IMR-90 (cell line): ENCODE measurements around the gene MAST1. TPM values are rescaled to one million over a fixed set of nuclear protein-coding genes. Genes with fewer than 3 reads are reported as not detected.

Source experiments
- ATAC-seq: fragments of 200-7000 bp; cut with Tn5 transposase; 2 replicates; pipeline ENCODE4 v1.9.1; 2020; ENCODE audit warnings: low read depth, mild to moderate bottlenecking, moderate library complexity
- BruUV-seq: library from RNA; stranded (reverse); fragments of 400-500 nt; replicated peaks from 2 replicates; lab custom pipeline; 2021; lab: Mats Ljungman, UMichigan
- CTCF ChIA-PET: fragments of 300-600 bp; formaldehyde crosslinking; extraction: SDS; loops from one replicate; lab custom pipeline; 2021; ENCODE audit warnings: antibody characterized with exemption; lab: Yijun Ruan, JAX
- POLR2A ChIA-PET: fragments of 300-600 bp; sonication (Branson Sonifier 250); formaldehyde crosslinking; loops from one replicate; lab custom pipeline; 2022; ENCODE audit warnings: antibody characterized with exemption; ENCODE audit not compliant: unreplicated experiment; lab: Charles Lee
- DNase-seq: peaks from one replicate; pipeline ENCODE4 v3.0.0; 2013
- H2AFZ ChIP-seq: replicated peaks from 2 replicates; pipeline ENCODE3; 2013; ENCODE audit warnings: low read length, mild to moderate bottlenecking; ENCODE audit not compliant: poor library complexity
- H2AK5ac ChIP-seq: 2 replicates; pipeline ENCODE4 v1.6.1; 2013; ENCODE audit warnings: low read depth, low read length, inconsistent platforms
- H2AK9ac ChIP-seq: replicated peaks from 2 replicates; pipeline ENCODE3; 2013; ENCODE audit warnings: mild to moderate bottlenecking, low read depth, low read length, moderate library complexity; ENCODE audit not compliant: poor library complexity
- H2BK120ac ChIP-seq: 2 replicates; pipeline ENCODE4 v1.6.1; 2013; ENCODE audit warnings: low read depth, low read length, inconsistent platforms
- H2BK15ac ChIP-seq: 3 replicates; pipeline ENCODE4 v1.6.1; 2013; ENCODE audit warnings: low read depth, low read length, inconsistent platforms
- H2BK20ac ChIP-seq: 2 replicates; pipeline ENCODE4 v1.6.1; 2013; ENCODE audit warnings: low read depth, mild to moderate bottlenecking, inconsistent platforms, low read length, moderate library complexity
- H2BK5ac ChIP-seq: 2 replicates; pipeline ENCODE4 v1.6.1; 2013; ENCODE audit warnings: mild to moderate bottlenecking, low read depth, low read length, inconsistent platforms; ENCODE audit not compliant: poor library complexity, severe bottlenecking
- H3K14ac ChIP-seq: replicated peaks from 2 replicates; pipeline ENCODE4 v1.6.1; 2013; ENCODE audit warnings: low read depth, low read length, inconsistent platforms
- H3K18ac ChIP-seq: 2 replicates; pipeline ENCODE4 v1.6.1; 2013; ENCODE audit warnings: low read depth, low read length, control low read depth
- H3K23ac ChIP-seq: 2 replicates; pipeline ENCODE4 v1.6.1; 2013; ENCODE audit warnings: low read depth, low read length, inconsistent platforms
- H3K27ac ChIP-seq: 2 replicates; pipeline ENCODE4 v1.5.1; 2013; ENCODE audit warnings: mild to moderate bottlenecking, control low read depth, low read length; ENCODE audit not compliant: insufficient read depth
- H3K27me3 ChIP-seq: 2 replicates; pipeline ENCODE4 v1.6.1; 2013; ENCODE audit warnings: low read length; ENCODE audit not compliant: control insufficient read depth, insufficient read depth
- H3K36me3 ChIP-seq: 2 replicates; pipeline ENCODE4 v1.6.1; 2013; ENCODE audit warnings: low read length, mixed read lengths; ENCODE audit not compliant: control insufficient read depth, insufficient read depth
- H3K4ac ChIP-seq: 2 replicates; pipeline ENCODE4 v1.6.1; 2013; ENCODE audit warnings: low read depth, low read length, inconsistent platforms
- H3K4me1 ChIP-seq: 2 replicates; pipeline ENCODE4 v1.6.1; 2013; ENCODE audit warnings: low read length, mixed read lengths; ENCODE audit not compliant: control insufficient read depth, insufficient read depth
- H3K4me2 ChIP-seq: 2 replicates; pipeline ENCODE4 v1.6.1; 2013; ENCODE audit warnings: low read depth, mild to moderate bottlenecking, control low read depth, low read length, moderate library complexity
- H3K4me3 ChIP-seq: 2 replicates; pipeline ENCODE4 v1.5.1; 2013; ENCODE audit warnings: low read depth, mild to moderate bottlenecking, control low read depth, low read length, moderate library complexity; ENCODE audit not compliant: insufficient read depth
- H3K56ac ChIP-seq: 2 replicates; pipeline ENCODE4 v1.6.1; 2013; ENCODE audit warnings: low read length, inconsistent platforms; ENCODE audit not compliant: insufficient read depth; ENCODE audit errors: extremely low read depth
- H3K79me1 ChIP-seq, 2 experiments: 2 replicates each; pipeline ENCODE4 v1.6.1; 2013; ENCODE audit warnings: low read length in 2 of 2, inconsistent platforms in 1 of 2, low read depth in 1 of 2
- H3K9ac ChIP-seq: 2 replicates; pipeline ENCODE4 v1.6.1; 2013; ENCODE audit warnings: low read depth, low read length, control low read depth
- H3K9me1 ChIP-seq: 2 replicates; pipeline ENCODE4 v1.6.1; 2013; ENCODE audit warnings: low read length, inconsistent platforms; ENCODE audit not compliant: insufficient read depth
- H3K9me3 ChIP-seq: 2 replicates; pipeline ENCODE4 v1.6.1; 2013; ENCODE audit warnings: low read length; ENCODE audit not compliant: control insufficient read depth, insufficient read depth
- H4K20me1 ChIP-seq: 2 replicates; pipeline ENCODE4 v1.6.1; 2013; ENCODE audit warnings: low read length, inconsistent platforms; ENCODE audit not compliant: insufficient read depth
- H4K5ac ChIP-seq: 2 replicates; pipeline ENCODE4 v1.6.1; 2013; ENCODE audit warnings: mild to moderate bottlenecking, low read depth, low read length, control low read depth
- H4K8ac ChIP-seq, 2 experiments: 2 replicates each; pipeline ENCODE4 v1.6.1; 2013; ENCODE audit warnings: low read depth in 2 of 2, low read length in 2 of 2, control low read depth in 1 of 2, inconsistent platforms in 1 of 2
- H4K91ac ChIP-seq: 2 replicates; pipeline ENCODE4 v1.6.1; 2013; ENCODE audit warnings: low read depth, low read length, inconsistent platforms; ENCODE audit not compliant: insufficient read depth
- BHLHE40 ChIP-seq: fragments of 150-350 bp; IDR thresholded peaks from 2 replicates; pipeline ENCODE4 v1.6.1; 2016; ENCODE audit warnings: mild to moderate bottlenecking, low read depth, low read length
- CEBPB ChIP-seq: IDR thresholded peaks from 2 replicates; pipeline ENCODE4 v1.6.1; 2012; ENCODE audit warnings: low read depth, low read length, improper control_type of control experiment
- CHD1 ChIP-seq: IDR thresholded peaks from 2 replicates; pipeline ENCODE4 v1.6.1; 2012; ENCODE audit warnings: low read depth, low read length, improper control_type of control experiment
- MAFK ChIP-seq: IDR thresholded peaks from 2 replicates; pipeline ENCODE4 v1.6.1; 2012; ENCODE audit warnings: low read depth, low read length, improper control_type of control experiment
- MAZ ChIP-seq: IDR thresholded peaks from 2 replicates; pipeline ENCODE4 v1.6.1; 2012; ENCODE audit warnings: low read depth, mild to moderate bottlenecking, low read length, improper control_type of control experiment, moderate library complexity, borderline replicate concordance
- MXI1 ChIP-seq: IDR thresholded peaks from 2 replicates; pipeline ENCODE4 v1.6.1; 2012; ENCODE audit warnings: low read depth, mild to moderate bottlenecking, low read length, moderate library complexity, borderline replicate concordance
- NFE2L2 ChIP-seq: fragments of 150-350 bp; IDR thresholded peaks from 2 replicates; pipeline ENCODE4 v1.6.1; 2016; ENCODE audit warnings: low read depth, mild to moderate bottlenecking, low read length
- POLR2A ChIP-seq: IDR thresholded peaks from 2 replicates; pipeline ENCODE4 v1.6.1; 2012; ENCODE audit warnings: mild to moderate bottlenecking, low read depth, low read length
- RAD21 ChIP-seq: IDR thresholded peaks from 2 replicates; pipeline ENCODE4 v1.6.1; 2012; ENCODE audit warnings: low read length, improper control_type of control experiment
- RCOR1 ChIP-seq: IDR thresholded peaks from 2 replicates; pipeline ENCODE4 v1.6.1; 2012; ENCODE audit warnings: mild to moderate bottlenecking, low read length, improper control_type of control experiment; ENCODE audit not compliant: insufficient replicate concordance
- SMC3 ChIP-seq: fragments of 150-350 bp; IDR thresholded peaks from 2 replicates; pipeline ENCODE4 v1.6.1; 2016; ENCODE audit warnings: low read depth, mild to moderate bottlenecking, antibody characterized with exemption, low read length, moderate library complexity
- WGBS, 2 experiments: methylation state at CpG; one replicate each; pipeline versions ENCODE4 v1.1.5 to v1.1.7; 2013; ENCODE audit warnings: missing lambda C conversion rate in 2 of 2; ENCODE audit not compliant: insufficient read length in 1 of 2; ENCODE audit errors: extremely low coverage in 2 of 2; 5-methylcytosine and 5-hydroxymethylcytosine counted together
- dilution Hi-C: fragments of 300-500 bp; cut with HindIII; formaldehyde crosslinking; loops from one replicate; pipeline ENCODE4 v1.14.3; 2018; ENCODE audit warnings: low sequenced_read_pairs; ENCODE audit not compliant: unreplicated experiment
- in situ Hi-C: fragments of 300-500 bp; cut with MboI; formaldehyde crosslinking; loops from 3 replicates; pipeline ENCODE4 v1.14.3; 2019; ENCODE audit warnings: low sequenced_read_pairs, inconsistent platforms, mixed read lengths
- intact Hi-C: fragments of 100-400 bp; cut with micrococcal nuclease; formaldehyde crosslinking; loops from 2 replicates; pipeline ENCODE4 v1.10.0; 2022
- polyA plus RNA-seq, 3 experiments: library from polyadenylated mRNA; depleted of rRNA; stranded (reverse); fragments of >200 nt; gene quantifications; 2 replicates each; pipeline ENCODE4 v1.2.3, GENCODE V29; 2012; ENCODE audit warnings: low replicate concordance in 1 of 3
- total RNA-seq: library from RNA; depleted of rRNA; stranded (reverse); fragments of >200 nt; gene quantifications from 2 replicates; pipeline ENCODE4 v1.2.3, GENCODE V29; 2012
- TF ChIP-seq, protein P1 (sequence below): fragments of 150-350 bp; IDR thresholded peaks from 2 replicates; pipeline ENCODE4 v1.6.1; 2017; ENCODE audit warnings: mild to moderate bottlenecking, antibody characterized with exemption, low read length, low read depth
- TF ChIP-seq, protein P2 (sequence below): fragments of 150-350 bp; IDR thresholded peaks from 2 replicates; pipeline ENCODE4 v1.6.1; 2016; ENCODE audit warnings: low read depth, mild to moderate bottlenecking, low read length, moderate library complexity, borderline replicate concordance
- TF ChIP-seq, protein P3 (sequence below): conservative IDR thresholded peaks from 2 replicates; pipeline ENCODE4 v1.5.1; 2012; ENCODE audit warnings: mild to moderate bottlenecking, low read depth, low read length, improper control_type of control experiment

Gene MAST1
- total and polyA plus RNA-seq, 2 of the 4 experiments (the other 2 are of a cell fraction): 0.56 to 1.1 TPM

DNA sequence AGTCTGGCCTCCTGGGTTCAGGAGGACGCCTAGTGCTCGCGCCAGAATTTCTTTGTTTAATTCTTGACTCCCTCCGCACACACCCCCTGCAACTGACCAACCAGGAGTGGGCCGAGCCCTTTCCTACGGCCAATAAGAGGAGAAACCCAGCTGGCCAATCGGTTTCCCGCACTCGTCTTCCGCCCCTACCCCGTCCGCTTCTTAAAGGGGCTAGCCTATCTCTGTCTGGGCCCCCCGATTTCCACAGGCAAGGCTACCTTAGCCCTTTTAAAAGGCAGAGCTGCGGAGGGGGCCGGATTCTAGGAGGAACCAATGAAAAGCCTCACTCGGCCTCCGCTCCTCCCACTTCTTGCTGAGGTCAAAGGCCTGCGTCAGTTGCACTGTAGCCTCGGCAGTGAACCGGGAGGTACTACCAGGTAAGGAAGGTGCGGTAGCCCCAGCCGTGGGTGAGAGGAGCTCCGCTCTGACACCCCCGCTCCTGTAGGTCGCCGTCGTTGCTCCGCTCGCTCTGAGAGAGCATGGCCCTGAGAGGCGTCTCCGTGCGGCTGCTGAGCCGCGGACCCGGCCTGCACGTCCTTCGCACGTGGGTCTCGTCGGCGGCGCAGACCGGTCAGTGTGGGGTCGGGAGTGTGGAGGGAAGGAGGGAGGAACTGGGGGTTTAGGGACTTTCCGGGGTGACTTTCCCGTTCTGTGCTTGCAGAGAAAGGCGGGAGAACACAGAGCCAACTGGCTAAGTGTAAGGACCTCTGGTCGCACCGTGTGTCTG is 52.7 kb downstream of the MAST1 start, which contains the start of gene GCDH:
Gene GCDH, plus strand, starts transcription at position 374 of the 766 bp plus-strand sequence. Its CDS starts 145 bp downstream, at position 519.
- peak within 1 kb of the TSS; percentile 78 for H3K4me3 ChIP-seq
- H3K9me1 ChIP-seq: no peaks in the 10 kb centered on the region
- 0% methylated on average over 26 of the region's 49 CpGs; no CpG with 5 or more reads in 1 of the 2 experiments for WGBS, 2 experiments
- peaks cover 10% of the 10 kb centered on the region for H3K36me3 ChIP-seq
- H3K4me2 ChIP-seq: peak within 1 kb of the TSS; percentile 94
- BruUV-seq: no TSS peak
- peaks cover 10 to 12% of the 10 kb centered on the region in 2 experiments; a peak in 3 of 4 replicates for H3K79me1 ChIP-seq
- POLR2A ChIA-PET: no interaction called here
- dilution Hi-C loops (no loop called here), in situ Hi-C loops (no loop called here), intact Hi-C loops (loop anchor here (2.0 kb wide), 1 partner anchor 74 kb away; no protein-coding TSS in a partner anchor)
- H3K27ac ChIP-seq: peak within 1 kb of the TSS; percentile 3; the same call in 1 of the 2 replicates
- no peak within 1 kb of the TSS for H3K23ac ChIP-seq
- peak within 1 kb of the TSS; percentile 70 for H2AK9ac ChIP-seq
- peak within 1 kb of the TSS; percentile 98 for H2AFZ ChIP-seq
- ATAC-seq (peak; percentile 99), DNase-seq (peak; percentile 98)
- CTCF ChIA-PET: no interaction called here
- H3K9me3 ChIP-seq: no peaks in the 10 kb centered on the region
- no peak within 1 kb of the TSS for H2AK5ac ChIP-seq
- H2BK20ac ChIP-seq: no peak within 1 kb of the TSS
- H2BK5ac ChIP-seq: no peak within 1 kb of the TSS
- no peak within 1 kb of the TSS for H3K14ac ChIP-seq
- peaks cover 6% of the 10 kb centered on the region for H3K4me1 ChIP-seq
- no peak within 1 kb of the TSS for H4K91ac ChIP-seq
- H4K8ac ChIP-seq: peak within 1 kb of the TSS in 1 of 2 experiments; percentile 72; a peak in 1 of 4 replicates
- H4K20me1 ChIP-seq: no peaks in the 10 kb centered on the region
- H3K4ac ChIP-seq: no peak within 1 kb of the TSS
- no peak within 1 kb of the TSS for H3K56ac ChIP-seq
- H4K5ac ChIP-seq: no peak within 1 kb of the TSS
- peaks cover 21% of the 10 kb centered on the region for H3K27me3 ChIP-seq
- H3K18ac ChIP-seq: no peak within 1 kb of the TSS
- H3K9ac ChIP-seq: peak within 1 kb of the TSS; percentile 44
- H2BK120ac ChIP-seq: no peak within 1 kb of the TSS
- no peak within 1 kb of the TSS for H2BK15ac ChIP-seq
- TF ChIP-seq MXI1 (peak; percentile 96), CHD1 (no peak), BHLHE40 (peak; percentile 31; the same call in 1 of the 2 replicates), NFE2L2 (no peak), MAZ (peak; percentile 100), POLR2A (no peak), CEBPB (no peak), SMC3 (no peak), RCOR1 (no peak), RAD21 (no peak), MAFK (no peak)
- TF ChIP-seq, protein P1, sequence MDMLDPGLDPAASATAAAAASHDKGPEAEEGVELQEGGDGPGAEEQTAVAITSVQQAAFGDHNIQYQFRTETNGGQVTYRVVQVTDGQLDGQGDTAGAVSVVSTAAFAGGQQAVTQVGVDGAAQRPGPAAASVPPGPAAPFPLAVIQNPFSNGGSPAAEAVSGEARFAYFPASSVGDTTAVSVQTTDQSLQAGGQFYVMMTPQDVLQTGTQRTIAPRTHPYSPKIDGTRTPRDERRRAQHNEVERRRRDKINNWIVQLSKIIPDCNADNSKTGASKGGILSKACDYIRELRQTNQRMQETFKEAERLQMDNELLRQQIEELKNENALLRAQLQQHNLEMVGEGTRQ: peak; percentile 43; the same call in 1 of the 2 replicates
- TF ChIP-seq, protein P2, sequence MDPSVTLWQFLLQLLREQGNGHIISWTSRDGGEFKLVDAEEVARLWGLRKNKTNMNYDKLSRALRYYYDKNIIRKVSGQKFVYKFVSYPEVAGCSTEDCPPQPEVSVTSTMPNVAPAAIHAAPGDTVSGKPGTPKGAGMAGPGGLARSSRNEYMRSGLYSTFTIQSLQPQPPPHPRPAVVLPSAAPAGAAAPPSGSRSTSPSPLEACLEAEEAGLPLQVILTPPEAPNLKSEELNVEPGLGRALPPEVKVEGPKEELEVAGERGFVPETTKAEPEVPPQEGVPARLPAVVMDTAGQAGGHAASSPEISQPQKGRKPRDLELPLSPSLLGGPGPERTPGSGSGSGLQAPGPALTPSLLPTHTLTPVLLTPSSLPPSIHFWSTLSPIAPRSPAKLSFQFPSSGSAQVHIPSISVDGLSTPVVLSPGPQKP: no peak
- TF ChIP-seq, protein P3, sequence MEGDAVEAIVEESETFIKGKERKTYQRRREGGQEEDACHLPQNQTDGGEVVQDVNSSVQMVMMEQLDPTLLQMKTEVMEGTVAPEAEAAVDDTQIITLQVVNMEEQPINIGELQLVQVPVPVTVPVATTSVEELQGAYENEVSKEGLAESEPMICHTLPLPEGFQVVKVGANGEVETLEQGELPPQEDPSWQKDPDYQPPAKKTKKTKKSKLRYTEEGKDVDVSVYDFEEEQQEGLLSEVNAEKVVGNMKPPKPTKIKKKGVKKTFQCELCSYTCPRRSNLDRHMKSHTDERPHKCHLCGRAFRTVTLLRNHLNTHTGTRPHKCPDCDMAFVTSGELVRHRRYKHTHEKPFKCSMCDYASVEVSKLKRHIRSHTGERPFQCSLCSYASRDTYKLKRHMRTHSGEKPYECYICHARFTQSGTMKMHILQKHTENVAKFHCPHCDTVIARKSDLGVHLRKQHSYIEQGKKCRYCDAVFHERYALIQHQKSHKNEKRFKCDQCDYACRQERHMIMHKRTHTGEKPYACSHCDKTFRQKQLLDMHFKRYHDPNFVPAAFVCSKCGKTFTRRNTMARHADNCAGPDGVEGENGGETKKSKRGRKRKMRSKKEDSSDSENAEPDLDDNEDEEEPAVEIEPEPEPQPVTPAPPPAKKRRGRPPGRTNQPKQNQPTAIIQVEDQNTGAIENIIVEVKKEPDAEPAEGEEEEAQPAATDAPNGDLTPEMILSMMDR: no peak
